Erythroblast (primary cell): ENCODE data around the gene OR51B4.

Source experiments
- GATA1 ChIP-seq: IDR thresholded peaks from 2 replicates; pipeline ENCODE4 v1.6.1; 2011; ENCODE audit warnings: low read depth, mild to moderate bottlenecking, control low read depth, low read length, moderate library complexity
- POLR2A ChIP-seq: IDR thresholded peaks from 2 replicates; pipeline ENCODE4 v1.6.1; 2011; ENCODE audit warnings: mild to moderate bottlenecking, low read length

- no peak for TF ChIP-seq POLR2A
- TF ChIP-seq GATA1 = no peak
Measured at GRCh38 chr11:5276697-5277096, 25.0 kb downstream of the OR51B4 start.
